Hematopoietic multipotent progenitor cell treated with erythropoietin and hydrocortisone succinate and interleukin-3 and kit ligand, for 8 days (in vitro differentiated cells): ENCODE data around the gene ACTN2.
"Not testable (repeated sequence)": the region's sequence is repeated elsewhere in the genome, so short reads cannot be mapped to it uniquely, and the experiment has no call there.

ENCODE experiments used
- DNase-seq: peaks from one replicate; pipeline ENCODE4 v3.0.0-alpha.2; 2015

Gene ACTN2

GRCh38 chr1:236685917-236686814, at the start of gene ACTN2:
ACTN2 (plus strand) TSS chr1:236686499; CDS start chr1:236686674, 175 bp downstream.
- peak; percentile 66 for DNase-seq

- DNase-seq, result no peak
Observed at GRCh38 chr1:236638945-236639344, 47.4 kb upstream of the ACTN2 start.

- no peak for DNase-seq
Observed at GRCh38 chr1:236639686-236640085, 46.6 kb upstream of the ACTN2 start.

DNA sequence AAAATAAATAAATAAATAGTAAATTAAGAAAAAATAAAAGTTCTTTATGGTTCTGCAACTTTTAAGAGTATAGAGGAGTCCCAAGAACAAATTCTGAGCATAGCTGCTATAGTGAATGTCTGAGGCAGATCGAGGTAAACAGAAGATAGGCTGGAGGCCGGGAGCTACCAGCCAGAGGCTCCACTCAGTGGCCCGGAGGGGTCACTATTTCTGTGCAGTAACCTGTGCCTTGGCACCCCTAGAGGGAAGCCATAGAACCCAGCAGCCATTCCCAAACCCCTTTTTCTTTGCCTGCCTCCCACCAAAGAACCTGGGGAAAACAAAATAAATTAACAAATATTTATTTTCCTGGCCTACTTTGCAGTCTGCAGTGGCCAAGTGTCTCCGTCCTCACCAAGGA, 43.5 kb upstream of the ACTN2 start:
- no peak for DNase-seq

GRCh38 chr1:236645016-236645680, 41.2 kb upstream of the ACTN2 start:
- DNase-seq, result no peak

DNA sequence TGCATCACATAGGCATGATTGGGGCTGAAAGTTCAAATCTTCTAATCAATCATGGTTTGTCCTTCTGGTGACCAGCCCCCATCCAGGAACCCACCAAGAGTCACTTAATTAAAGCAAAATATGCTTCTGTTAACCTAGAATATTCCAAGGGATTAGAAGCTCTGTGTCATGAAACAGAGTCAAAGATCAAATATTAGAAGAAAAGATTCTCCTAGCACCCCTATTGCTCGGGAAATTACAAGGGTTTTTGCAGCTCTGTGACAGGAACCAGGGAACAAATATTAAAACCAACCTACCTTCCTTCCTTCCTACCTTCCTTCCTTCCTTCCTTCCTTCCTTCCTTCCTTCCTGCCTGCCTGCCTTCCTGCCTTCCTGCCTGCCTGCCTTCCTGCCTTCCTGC, 31.8 kb upstream of the ACTN2 start:
- DNase-seq, result no peak

GRCh38 chr1:236654957-236655356, 31.3 kb upstream of the ACTN2 start:
- no peak for DNase-seq

- DNase-seq, result no peak
Observed at GRCh38 chr1:236657398-236657797, 28.9 kb upstream of the ACTN2 start.

- no peak for DNase-seq
Observed at GRCh38 chr1:236659792-236660587, 26.3 kb upstream of the ACTN2 start.

- DNase-seq, result no peak
Observed at GRCh38 chr1:236663934-236664333, 22.4 kb upstream of the ACTN2 start.

DNA sequence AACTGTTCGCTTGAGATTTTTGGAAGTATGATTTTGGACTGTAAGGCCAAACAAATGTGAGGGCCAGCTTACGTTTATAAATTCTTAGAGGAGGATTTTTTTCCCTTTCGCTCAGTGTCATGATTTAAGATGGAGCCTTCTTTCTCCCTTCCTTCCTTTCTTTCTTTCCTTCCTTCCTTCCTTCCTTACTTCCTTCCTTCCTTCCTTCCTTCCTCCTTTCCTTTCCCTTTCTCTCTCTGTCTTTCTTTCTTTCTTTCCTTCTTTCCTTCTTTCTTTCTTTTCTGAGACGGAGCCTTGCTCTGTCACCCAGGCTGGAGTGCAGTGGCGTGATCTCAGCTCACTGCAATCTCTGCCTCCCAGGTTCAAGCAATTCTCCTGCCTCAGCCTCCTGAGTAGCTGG, 17.4 kb upstream of the ACTN2 start:
- not testable (repeated sequence) for DNase-seq

DNA sequence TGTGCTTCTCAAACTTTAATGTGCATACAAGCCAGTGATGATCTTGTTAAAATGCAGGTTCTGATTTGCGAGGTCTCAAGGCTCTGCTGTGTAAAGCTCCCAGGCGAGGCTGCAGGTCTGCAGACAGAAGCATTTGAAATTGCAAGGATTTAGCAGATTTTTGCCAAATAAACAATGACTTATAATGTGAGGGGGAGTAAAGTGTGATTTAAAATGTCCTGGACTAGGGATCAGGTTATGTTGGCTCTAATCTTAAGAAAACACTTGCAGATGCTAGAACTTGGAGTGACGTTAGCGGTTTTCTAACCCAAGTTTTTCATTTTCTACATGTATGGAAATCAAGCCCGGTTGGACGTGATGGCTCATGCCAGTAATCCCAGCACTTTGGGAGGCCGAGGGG, 16.2 kb upstream of the ACTN2 start:
- no peak for DNase-seq

GRCh38 chr1:236673289-236673919, 12.9 kb upstream of the ACTN2 start:
- DNase-seq, result no peak

DNA sequence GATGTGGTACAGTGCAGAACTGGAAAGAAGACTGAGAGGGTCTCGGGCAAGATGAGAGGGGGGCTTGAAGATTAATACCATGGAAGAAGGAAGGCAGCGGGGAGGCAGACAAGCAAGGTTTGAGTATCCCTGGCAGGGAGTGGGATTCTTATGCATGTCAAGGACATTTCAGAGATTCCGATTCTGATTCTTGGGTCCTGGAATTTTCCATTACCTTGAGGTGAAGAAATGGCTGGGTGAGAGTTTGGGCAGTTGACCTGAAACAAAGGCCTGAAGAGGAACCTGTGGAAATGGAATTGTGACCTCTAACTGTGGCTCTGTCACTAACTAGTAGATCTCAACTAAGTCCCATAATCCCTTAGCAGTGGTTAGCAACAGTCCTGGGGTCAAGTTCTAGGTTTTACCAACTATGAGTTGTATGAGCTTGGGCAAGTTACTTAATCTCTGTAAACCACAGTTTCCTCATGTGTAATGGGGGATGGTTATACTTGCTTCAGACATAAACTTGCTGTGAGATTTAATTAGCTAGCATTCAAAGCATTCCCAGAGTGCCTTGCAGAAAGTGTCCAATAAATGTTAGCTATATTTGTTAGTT, 8.6 kb upstream of the ACTN2 start:
- no peak for DNase-seq

DNA sequence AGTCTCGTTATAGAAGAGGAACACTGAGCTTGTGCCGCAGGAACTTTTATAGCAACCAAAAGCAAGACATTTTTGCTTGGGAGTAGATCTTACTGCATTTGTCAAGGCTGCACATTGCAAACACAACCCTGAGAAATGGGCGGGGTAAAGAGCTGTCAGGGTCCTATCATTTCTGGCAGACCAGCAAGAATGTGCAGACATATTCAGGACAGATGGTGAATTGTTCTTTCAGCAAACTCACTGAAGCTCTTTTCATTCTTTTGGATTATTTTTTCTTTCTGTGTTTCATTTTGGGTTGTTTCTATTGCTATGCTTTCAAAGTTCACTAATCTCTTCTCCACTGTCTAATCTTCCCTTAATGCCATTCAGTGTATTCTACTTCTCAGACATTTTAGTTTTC, 5.1 kb upstream of the ACTN2 start:
- no peak for DNase-seq

DNA sequence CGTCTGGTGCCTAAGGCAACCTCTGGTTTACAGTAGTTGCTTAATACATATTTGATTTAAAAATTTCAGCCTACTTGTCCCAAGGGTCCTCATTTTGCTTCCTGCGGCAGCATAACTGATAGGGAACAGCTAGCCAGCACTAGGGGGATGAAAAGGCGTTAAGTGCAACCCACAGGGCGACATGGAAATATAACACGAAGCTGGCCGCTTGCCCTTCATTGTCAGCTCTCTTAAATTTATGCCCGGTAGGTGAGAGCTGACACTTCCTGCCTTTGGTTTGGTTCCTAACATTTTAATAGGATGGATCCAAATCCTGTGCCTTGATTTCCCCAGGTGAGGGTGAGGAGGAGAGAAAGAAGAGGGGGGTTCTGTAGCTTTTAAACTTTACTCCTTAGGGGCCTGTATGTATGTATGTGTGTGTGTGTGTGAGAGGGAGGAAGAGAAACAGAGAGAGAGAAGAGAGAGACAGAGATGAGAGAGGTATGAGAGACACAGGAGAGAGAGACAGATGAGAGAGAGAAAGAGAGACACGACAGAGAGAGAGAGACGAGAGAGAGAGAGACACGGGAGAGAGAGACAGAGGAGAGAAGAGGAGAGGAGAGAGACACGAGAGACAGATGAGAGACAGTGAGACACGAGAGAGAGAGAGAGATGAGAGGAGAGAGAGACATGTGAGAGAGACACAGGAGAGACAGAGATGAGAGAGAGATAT, 938 bp upstream of the ACTN2 start:
- no peak for DNase-seq

- DNase-seq, result no peak
Observed at GRCh38 chr1:236686815-236687160, 489 bp downstream of the ACTN2 start.

GRCh38 chr1:236687273-236687672, 974 bp downstream of the ACTN2 start:
- no peak for DNase-seq

DNA sequence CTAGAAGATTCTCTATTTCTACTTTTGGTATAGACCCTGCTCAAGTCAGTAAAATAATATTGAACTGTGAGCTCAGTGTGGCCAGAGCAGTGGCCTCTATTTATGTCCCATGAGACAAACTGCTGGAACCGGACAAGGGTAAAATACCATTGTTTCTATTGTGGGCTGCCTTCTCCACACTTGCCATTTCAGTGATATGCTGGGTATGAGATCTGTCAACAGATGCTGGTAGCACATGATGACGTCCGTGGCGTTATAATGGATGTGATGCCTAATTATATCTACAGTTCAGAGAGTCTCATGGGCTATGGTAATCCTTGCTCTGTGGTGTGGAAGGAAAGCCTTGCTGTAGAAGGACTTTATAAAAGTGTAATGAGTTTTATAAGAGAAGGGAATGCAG, 2.4 kb downstream of the ACTN2 start:
- no peak for DNase-seq

- DNase-seq, result no peak
Observed at GRCh38 chr1:236689713-236690569, 3.6 kb downstream of the ACTN2 start.

- DNase-seq, result no peak
Observed at GRCh38 chr1:236691348-236691747, 5.0 kb downstream of the ACTN2 start.
